Measurements from ENCODE around the gene RGS7.

Gene RGS7

DNA sequence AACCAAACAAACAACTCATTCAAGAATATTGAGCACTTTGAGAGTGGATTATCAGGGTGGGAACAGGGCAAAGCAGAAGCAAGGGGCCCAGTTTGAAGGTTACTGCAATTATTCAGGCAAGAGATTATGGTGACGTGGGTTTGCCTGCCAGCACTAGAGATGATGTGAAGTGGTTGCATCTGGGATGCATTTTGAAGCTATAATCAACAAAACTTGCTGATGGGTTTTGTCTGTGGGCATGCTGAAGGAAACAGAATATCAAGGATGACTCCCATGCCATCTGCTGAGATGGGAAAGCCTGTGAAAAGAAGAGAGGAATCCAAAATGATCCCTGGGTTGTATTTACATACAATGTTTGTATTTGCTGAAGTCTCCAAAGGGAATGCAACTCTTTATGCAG is 520.7 kb downstream of the RGS7 start:
- H3K4me3 Mint-ChIP-seq = no peak overlapping the region
- no peaks in the 10 kb centered on the region for H3K36me3 Mint-ChIP-seq (ENCODE audit: low read depth)
- TF ChIP-seq, protein P1, sequence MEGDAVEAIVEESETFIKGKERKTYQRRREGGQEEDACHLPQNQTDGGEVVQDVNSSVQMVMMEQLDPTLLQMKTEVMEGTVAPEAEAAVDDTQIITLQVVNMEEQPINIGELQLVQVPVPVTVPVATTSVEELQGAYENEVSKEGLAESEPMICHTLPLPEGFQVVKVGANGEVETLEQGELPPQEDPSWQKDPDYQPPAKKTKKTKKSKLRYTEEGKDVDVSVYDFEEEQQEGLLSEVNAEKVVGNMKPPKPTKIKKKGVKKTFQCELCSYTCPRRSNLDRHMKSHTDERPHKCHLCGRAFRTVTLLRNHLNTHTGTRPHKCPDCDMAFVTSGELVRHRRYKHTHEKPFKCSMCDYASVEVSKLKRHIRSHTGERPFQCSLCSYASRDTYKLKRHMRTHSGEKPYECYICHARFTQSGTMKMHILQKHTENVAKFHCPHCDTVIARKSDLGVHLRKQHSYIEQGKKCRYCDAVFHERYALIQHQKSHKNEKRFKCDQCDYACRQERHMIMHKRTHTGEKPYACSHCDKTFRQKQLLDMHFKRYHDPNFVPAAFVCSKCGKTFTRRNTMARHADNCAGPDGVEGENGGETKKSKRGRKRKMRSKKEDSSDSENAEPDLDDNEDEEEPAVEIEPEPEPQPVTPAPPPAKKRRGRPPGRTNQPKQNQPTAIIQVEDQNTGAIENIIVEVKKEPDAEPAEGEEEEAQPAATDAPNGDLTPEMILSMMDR (IDR thresholded peaks at IDR 0.05) = no peak
- no peaks in the 10 kb centered on the region for H3K9me3 Mint-ChIP-seq
- no peak overlapping the region for H3K27ac Mint-ChIP-seq
- no peaks in the 10 kb centered on the region for H3K4me1 Mint-ChIP-seq
- no peak for DNase-seq
- peaks cover 3% of the 10 kb centered on the region for H3K27me3 Mint-ChIP-seq (ENCODE audit: low read depth, poor library complexity)

DNA sequence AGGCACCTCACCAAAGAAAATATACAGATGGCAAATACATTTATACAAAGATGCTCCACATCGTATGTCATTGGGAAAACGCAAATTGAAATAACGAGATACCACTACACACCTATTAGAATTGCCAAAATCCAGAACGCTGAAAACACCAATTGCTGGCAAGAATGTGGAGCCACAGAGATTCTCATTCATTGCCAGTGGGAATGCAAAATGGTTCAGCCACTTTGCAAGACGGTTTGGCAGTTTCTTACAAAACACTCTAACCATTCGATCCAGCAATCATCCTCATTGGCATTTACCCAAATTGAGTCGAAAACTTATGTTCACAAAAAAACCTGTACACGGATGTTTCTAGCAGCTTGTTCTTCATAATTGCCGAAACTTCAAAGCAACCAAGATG is 521.7 kb downstream of the RGS7 start:
- Mint-ChIP-seq H3K9me3 (no peaks in the 10 kb centered on the region), H3K27ac (no peak overlapping the region), H3K27me3 (ENCODE audit: low read depth, poor library complexity) (peaks cover 3% of the 10 kb centered on the region), H3K4me3 (no peak overlapping the region), H3K4me1 (no peaks in the 10 kb centered on the region), H3K36me3 (ENCODE audit: low read depth) (no peaks in the 10 kb centered on the region)
- TF ChIP-seq, protein P1 (IDR thresholded peaks at IDR 0.05) = no peak
- no peak for DNase-seq

DNA sequence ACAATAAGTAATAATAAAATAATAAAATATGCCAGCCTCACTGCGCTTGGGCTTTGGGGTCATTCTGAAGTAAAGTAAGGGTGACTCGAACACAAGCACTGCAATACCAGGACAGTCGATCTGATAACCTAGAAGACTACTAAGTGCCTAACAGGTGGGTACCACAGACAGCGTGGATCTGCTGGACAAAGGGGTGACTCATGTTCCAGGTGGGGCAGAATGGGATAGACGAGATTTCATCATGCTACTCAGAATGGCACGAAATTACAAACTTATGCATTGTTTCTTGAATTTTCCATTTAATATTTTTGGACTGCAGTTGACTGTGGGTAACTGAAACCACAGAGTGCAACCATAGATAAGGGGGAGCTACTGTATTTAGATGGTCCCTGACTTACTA is 523.9 kb downstream of the RGS7 start:
- H3K4me3 Mint-ChIP-seq = no peak overlapping the region
- TF ChIP-seq, protein P1 (IDR thresholded peaks at IDR 0.05) = no peak
- no peak overlapping the region for H3K27ac Mint-ChIP-seq
- no peaks in the 10 kb centered on the region for H3K36me3 Mint-ChIP-seq (ENCODE audit: low read depth)
- H3K27me3 Mint-ChIP-seq (ENCODE audit: low read depth, poor library complexity) = no peaks in the 10 kb centered on the region
- H3K9me3 Mint-ChIP-seq = no peaks in the 10 kb centered on the region
- DNase-seq = no peak
- H3K4me1 Mint-ChIP-seq = peaks cover 4% of the 10 kb centered on the region

DNA sequence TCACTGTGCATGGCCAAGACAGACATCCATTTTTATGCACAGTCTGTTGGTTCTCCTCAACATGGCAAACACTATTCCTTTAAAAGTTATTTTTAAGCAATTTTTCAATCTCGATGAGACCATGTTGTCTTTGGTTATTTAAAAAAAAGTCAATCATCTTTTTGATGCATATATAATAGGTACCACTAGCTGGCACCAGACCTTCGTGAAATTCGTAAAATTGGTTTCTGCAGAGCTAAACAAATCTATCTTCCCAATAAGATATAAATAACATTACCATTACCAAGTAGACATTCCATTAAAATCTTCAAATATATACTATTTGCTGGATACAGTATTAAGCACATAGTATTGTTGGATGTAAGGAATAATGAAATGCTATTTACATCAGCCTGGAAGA is 525.1 kb downstream of the RGS7 start:
- Mint-ChIP-seq H3K9me3 (no peaks in the 10 kb centered on the region), H3K27me3 (ENCODE audit: low read depth, poor library complexity) (no peaks in the 10 kb centered on the region), H3K27ac (no peak overlapping the region), H3K4me1 (peaks cover 12% of the 10 kb centered on the region), H3K36me3 (ENCODE audit: low read depth) (no peaks in the 10 kb centered on the region), H3K4me3 (no peak overlapping the region)
- DNase-seq = no peak
- TF ChIP-seq, protein P1 (IDR thresholded peaks at IDR 0.05) = no peak

DNA sequence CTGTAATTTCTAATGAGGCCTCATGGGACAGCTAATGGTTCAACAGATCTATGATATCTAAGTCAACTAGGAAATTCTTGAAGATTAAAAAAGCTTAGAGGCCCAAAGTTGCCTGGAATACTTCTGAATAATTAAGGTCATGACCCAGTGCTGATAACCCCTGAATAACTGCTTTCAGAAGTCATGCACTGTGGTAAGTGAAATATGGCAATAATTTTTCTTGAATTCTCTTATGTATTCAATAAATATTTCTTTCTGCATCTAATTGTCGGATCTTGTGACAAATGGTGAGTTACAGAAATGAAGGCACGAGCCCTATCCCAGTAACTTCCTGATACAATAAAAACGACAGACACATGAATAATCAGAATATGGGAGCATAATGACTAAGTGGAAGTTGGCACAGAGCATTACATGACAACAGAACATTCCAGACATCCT is 525.8 kb downstream of the RGS7 start:
- H3K4me1 Mint-ChIP-seq = peaks cover 19% of the 10 kb centered on the region
- no peaks in the 10 kb centered on the region for H3K27me3 Mint-ChIP-seq (ENCODE audit: low read depth, poor library complexity)
- no peak for DNase-seq
- TF ChIP-seq, protein P1 (IDR thresholded peaks at IDR 0.05) = no peak
- no peak overlapping the region for H3K4me3 Mint-ChIP-seq
- no peak overlapping the region for H3K27ac Mint-ChIP-seq
- no peaks in the 10 kb centered on the region for H3K9me3 Mint-ChIP-seq
- H3K36me3 Mint-ChIP-seq (ENCODE audit: low read depth) = no peaks in the 10 kb centered on the region

DNA sequence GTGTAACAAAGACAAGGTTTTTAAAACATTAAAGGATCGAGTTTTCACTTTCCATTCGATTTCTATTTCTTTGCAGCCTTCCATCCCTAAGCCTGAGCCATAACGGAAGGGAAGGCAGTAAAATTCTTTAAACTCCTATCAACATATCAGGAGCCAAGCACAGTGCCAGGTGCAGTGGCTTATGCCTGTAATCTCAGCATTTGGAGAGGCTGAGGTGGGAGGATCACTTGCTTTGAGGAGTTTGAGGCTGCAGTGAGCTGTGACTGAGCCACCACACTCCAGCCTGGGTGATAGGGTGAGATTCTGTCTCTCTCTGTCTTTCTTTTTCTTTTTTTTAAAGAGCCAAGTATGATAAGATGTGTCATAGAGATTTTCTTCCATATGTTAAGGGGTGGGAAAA is 527.5 kb downstream of the RGS7 start:
- TF ChIP-seq, protein P1 (IDR thresholded peaks at IDR 0.05) = no peak
- Mint-ChIP-seq H3K4me3 (no peak overlapping the region), H3K27ac (no peak overlapping the region), H3K4me1 (peaks cover 27% of the 10 kb centered on the region), H3K27me3 (ENCODE audit: low read depth, poor library complexity) (no peaks in the 10 kb centered on the region), H3K36me3 (ENCODE audit: low read depth) (no peaks in the 10 kb centered on the region), H3K9me3 (no peaks in the 10 kb centered on the region)
- no peak for DNase-seq

Measured in nephron progenitor cell (in vitro differentiated cells).